Measurements from ENCODE around the gene GAD2.
"Not testable (repeated sequence)": the region's sequence is repeated elsewhere in the genome, so short reads cannot be mapped to it uniquely, and the experiment has no call there.

GAD2 gene

DNA sequence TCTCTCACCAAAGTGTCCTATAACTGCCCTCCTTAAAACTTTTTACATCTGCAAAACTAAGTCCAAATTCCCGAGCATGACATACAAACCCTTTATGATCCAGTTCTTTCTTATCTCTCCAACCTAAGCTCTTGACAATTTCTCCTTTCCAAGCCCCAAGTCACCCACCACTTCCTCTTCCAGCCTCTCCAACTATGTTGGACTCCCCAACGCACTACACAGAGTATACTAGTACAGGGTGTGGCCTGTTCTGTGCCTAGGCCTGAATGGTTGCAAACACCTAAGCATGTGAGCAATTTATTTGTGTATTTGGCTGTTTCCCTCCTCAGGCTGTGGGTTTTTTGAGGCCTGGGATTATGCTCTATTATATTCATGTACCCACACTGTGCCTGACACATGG lies 120.4 kb downstream of the GAD2 start:
- Histone ChIP-seq H3K36me3 (ENCODE audit: control insufficient read depth in 1 of 2, insufficient read depth in 2 of 2, low read length in 2 of 2) (no peaks in the 10 kb centered on the region), H4K8ac (ENCODE audit: low read depth, low read length) (no peak overlapping the region), H3K27ac (ENCODE audit: low read depth, low read length) (no peak overlapping the region), H3K4me3 (ENCODE audit: low read depth, low read length) (no peak overlapping the region), H3K9me3 (ENCODE audit: insufficient read depth, low read depth, low read length) (no peaks in the 10 kb centered on the region), H3K14ac (ENCODE audit: low read length) (no peak overlapping the region), H3K27me3 (ENCODE audit: insufficient read depth, low read length) (no peaks in the 10 kb centered on the region), H3K4me2 (ENCODE audit: low read length) (no peak overlapping the region), H3K23ac (ENCODE audit: low read length) (peak overlapping the region; percentile 15), H2BK120ac (ENCODE audit: insufficient read depth, low read length, poor library complexity) (no peak overlapping the region), H2AK5ac (ENCODE audit: low read length) (no peak overlapping the region), H3K4ac (ENCODE audit: low read depth, low read length) (no peak overlapping the region), H3K79me1 (ENCODE audit: low read length) (peaks cover 8% of the 10 kb centered on the region), H3K9ac (ENCODE audit: low read length) (no peak overlapping the region), H3K79me2 (ENCODE audit: control insufficient read depth, insufficient read depth, low read length, poor library complexity) (no peaks in the 10 kb centered on the region), H4K91ac (ENCODE audit: low read depth, low read length) (no peak overlapping the region), H2BK5ac (ENCODE audit: low read depth, low read length, poor library complexity) (no peak overlapping the region), H3K4me1 (ENCODE audit: control insufficient read depth in 1 of 2, insufficient read depth in 2 of 2, low read length in 2 of 2) (peaks cover 6 to 7% of the 10 kb centered on the region in 2 experiments), H2BK12ac (ENCODE audit: low read length) (peak overlapping the region; percentile 5), H3K18ac (ENCODE audit: low read length) (no peak overlapping the region), H2AFZ (ENCODE audit: insufficient read depth, low read length, poor library complexity) (no peak overlapping the region), H4K12ac (ENCODE audit: low read depth, low read length) (no peak overlapping the region)
- DNase-seq = no peak
- no CpG with 5 or more reads among the region's 2 CpGs for WGBS (ENCODE audit: extremely low coverage, insufficient coverage, insufficient read length)

DNA sequence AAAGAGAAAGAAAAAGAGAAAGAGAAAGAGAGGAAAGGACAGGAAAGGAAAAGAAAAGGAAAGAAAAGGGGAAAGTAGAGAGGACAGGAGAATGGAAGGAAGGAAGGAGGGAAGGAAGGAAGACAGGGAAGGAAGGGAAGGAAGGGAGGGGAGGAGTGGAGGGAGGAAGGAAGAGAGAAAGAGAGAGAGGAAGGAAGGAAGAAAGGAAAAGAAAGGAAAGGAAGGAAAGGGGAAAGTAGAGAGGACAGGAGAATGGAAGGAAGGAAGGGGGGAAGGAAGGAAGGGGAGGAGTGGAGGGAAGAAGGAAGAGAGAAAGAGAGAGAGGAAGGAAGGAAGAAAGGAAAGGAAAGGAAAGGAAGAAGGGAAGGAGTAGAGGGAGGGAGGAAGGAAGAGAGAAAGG lies 125.1 kb downstream of the GAD2 start:
- no peaks in the 10 kb centered on the region for H3K4me1 ChIP-seq (ENCODE audit: control insufficient read depth in 1 of 2, insufficient read depth in 2 of 2, low read length in 2 of 2)
- no peaks in the 10 kb centered on the region for H3K9me3 ChIP-seq (ENCODE audit: insufficient read depth, low read depth, low read length)
- no peak overlapping the region for H3K23ac ChIP-seq (ENCODE audit: low read length)
- H2AK5ac ChIP-seq (ENCODE audit: low read length) = no peak overlapping the region
- H2BK5ac ChIP-seq (ENCODE audit: low read depth, low read length, poor library complexity) = no peak overlapping the region
- H4K91ac ChIP-seq (ENCODE audit: low read depth, low read length) = no peak overlapping the region
- no peak overlapping the region for H4K8ac ChIP-seq (ENCODE audit: low read depth, low read length)
- DNase-seq = no peak
- peaks cover 1% of the 10 kb centered on the region for H3K79me1 ChIP-seq (ENCODE audit: low read length)
- no peak overlapping the region for H2BK12ac ChIP-seq (ENCODE audit: low read length)
- H4K12ac ChIP-seq (ENCODE audit: low read depth, low read length) = no peak overlapping the region
- no peak overlapping the region for H3K18ac ChIP-seq (ENCODE audit: low read length)
- H3K4me2 ChIP-seq (ENCODE audit: low read length) = no peak overlapping the region
- H2AFZ ChIP-seq (ENCODE audit: insufficient read depth, low read length, poor library complexity) = no peak overlapping the region
- H3K14ac ChIP-seq (ENCODE audit: low read length) = no peak overlapping the region
- H3K27me3 ChIP-seq (ENCODE audit: insufficient read depth, low read length) = no peaks in the 10 kb centered on the region
- no peak overlapping the region for H3K4ac ChIP-seq (ENCODE audit: low read depth, low read length)
- H3K4me3 ChIP-seq (ENCODE audit: low read depth, low read length) = no peak overlapping the region
- H3K27ac ChIP-seq (ENCODE audit: low read depth, low read length) = no peak overlapping the region
- H3K9ac ChIP-seq (ENCODE audit: low read length) = no peak overlapping the region
- H3K36me3 ChIP-seq (ENCODE audit: control insufficient read depth in 1 of 2, insufficient read depth in 2 of 2, low read length in 2 of 2) = no peaks in the 10 kb centered on the region
- no peaks in the 10 kb centered on the region for H3K79me2 ChIP-seq (ENCODE audit: control insufficient read depth, insufficient read depth, low read length, poor library complexity)
- H2BK120ac ChIP-seq (ENCODE audit: insufficient read depth, low read length, poor library complexity) = no peak overlapping the region

DNA sequence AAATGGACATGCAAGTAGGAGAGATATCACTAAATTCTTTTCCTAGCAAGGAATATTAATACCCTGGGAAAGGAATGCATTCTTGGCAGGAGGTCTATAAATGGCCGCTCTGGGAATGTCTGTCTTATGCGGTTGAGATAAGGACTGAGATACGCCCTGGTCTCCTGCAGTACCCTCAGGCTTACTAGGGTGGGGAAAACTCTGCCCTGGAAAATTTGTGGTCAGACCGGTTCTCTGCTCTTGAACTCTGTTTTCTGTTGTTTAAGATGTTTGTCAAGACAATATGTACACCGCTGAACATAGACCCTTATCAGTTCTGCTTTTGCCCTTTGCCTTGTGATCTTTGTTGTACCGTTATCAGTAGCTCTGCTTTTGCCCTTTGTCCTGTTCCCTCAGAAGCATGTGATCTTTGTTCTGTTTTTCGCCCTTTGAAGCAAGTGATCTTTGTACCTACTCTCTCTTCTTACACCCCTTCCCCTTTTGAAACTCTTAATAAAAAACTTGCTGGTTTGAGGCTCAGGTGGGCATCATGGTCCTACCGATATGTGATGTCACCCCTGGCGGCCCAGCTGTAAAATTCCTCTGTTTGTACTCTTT lies 132.3 kb downstream of the GAD2 start:
- not testable (repeated sequence) for H4K12ac ChIP-seq (ENCODE audit: low read depth, low read length); H3K36me3 ChIP-seq (ENCODE audit: control insufficient read depth in 1 of 2, insufficient read depth in 2 of 2, low read length in 2 of 2); H3K4me1 ChIP-seq (ENCODE audit: control insufficient read depth in 1 of 2, insufficient read depth in 2 of 2, low read length in 2 of 2); H3K18ac ChIP-seq (ENCODE audit: low read length); H3K27me3 ChIP-seq (ENCODE audit: insufficient read depth, low read length); H2AFZ ChIP-seq (ENCODE audit: insufficient read depth, low read length, poor library complexity); H4K8ac ChIP-seq (ENCODE audit: low read depth, low read length); H3K9me3 ChIP-seq (ENCODE audit: insufficient read depth, low read depth, low read length); H2AK5ac ChIP-seq (ENCODE audit: low read length); H3K9ac ChIP-seq (ENCODE audit: low read length); H3K79me1 ChIP-seq (ENCODE audit: low read length); H3K79me2 ChIP-seq (ENCODE audit: control insufficient read depth, insufficient read depth, low read length, poor library complexity); H3K4ac ChIP-seq (ENCODE audit: low read depth, low read length); H3K14ac ChIP-seq (ENCODE audit: low read length); H3K4me2 ChIP-seq (ENCODE audit: low read length); H4K91ac ChIP-seq (ENCODE audit: low read depth, low read length); H3K4me3 ChIP-seq (ENCODE audit: low read depth, low read length); H3K23ac ChIP-seq (ENCODE audit: low read length)
- H3K27ac ChIP-seq (ENCODE audit: low read depth, low read length) = peak overlapping the region; percentile 36
- DNase-seq = peak; percentile 84 to 95
- H2BK12ac ChIP-seq (ENCODE audit: low read length) = peak overlapping the region; percentile 59
- peak overlapping the region; percentile 87 for H2BK120ac ChIP-seq (ENCODE audit: insufficient read depth, low read length, poor library complexity)
- peak overlapping the region; percentile 87 for H2BK5ac ChIP-seq (ENCODE audit: low read depth, low read length, poor library complexity)
- no CpG with 5 or more reads among the region's 9 CpGs for WGBS (ENCODE audit: extremely low coverage, insufficient coverage, insufficient read length)
